ENCODE results near the gene SLC6A11. TPM values are rescaled to one million over a fixed set of nuclear protein-coding genes. Genes with fewer than 3 reads are reported as not detected.

The SLC6A11 gene
- total RNA-seq, 1 experiment from 2014 or later = 0.85 TPM

DNA sequence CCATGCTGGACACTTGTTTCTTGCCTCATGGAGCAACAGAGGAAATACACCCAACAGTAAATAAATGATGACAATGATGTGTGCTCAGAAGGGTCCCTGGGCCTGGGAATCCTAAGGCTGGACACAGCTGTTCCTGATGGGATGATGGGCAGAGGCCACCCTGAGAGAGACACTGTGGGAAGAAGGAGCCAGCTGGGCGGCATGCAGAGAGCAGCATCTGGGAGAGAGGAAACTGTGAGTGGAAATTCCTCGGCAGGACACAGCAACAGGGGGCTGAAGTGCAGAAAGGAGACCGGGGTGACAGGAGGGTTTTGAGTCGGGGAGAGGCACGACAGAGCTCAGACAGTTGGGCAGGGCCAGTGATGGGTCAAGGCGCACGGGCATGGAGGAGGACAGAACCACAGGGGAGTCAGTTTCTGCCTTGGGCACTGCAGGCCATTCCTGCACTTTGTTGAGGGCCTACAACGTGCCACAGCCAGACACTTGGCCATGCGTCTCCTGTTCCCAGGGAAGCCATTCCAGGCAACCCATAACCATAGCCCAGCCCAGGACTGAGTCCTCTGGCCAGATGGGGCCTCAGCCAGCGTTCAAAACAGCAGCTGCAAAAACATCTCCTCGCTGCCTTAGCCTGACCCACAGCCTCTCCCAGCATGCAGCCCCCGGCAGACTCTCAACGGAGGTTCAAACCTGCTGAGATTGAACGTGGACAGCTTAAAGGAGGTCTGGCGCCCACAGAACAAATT, 139.9 kb downstream of the SLC6A11 start (continued):
- TF ChIP-seq, protein P1, sequence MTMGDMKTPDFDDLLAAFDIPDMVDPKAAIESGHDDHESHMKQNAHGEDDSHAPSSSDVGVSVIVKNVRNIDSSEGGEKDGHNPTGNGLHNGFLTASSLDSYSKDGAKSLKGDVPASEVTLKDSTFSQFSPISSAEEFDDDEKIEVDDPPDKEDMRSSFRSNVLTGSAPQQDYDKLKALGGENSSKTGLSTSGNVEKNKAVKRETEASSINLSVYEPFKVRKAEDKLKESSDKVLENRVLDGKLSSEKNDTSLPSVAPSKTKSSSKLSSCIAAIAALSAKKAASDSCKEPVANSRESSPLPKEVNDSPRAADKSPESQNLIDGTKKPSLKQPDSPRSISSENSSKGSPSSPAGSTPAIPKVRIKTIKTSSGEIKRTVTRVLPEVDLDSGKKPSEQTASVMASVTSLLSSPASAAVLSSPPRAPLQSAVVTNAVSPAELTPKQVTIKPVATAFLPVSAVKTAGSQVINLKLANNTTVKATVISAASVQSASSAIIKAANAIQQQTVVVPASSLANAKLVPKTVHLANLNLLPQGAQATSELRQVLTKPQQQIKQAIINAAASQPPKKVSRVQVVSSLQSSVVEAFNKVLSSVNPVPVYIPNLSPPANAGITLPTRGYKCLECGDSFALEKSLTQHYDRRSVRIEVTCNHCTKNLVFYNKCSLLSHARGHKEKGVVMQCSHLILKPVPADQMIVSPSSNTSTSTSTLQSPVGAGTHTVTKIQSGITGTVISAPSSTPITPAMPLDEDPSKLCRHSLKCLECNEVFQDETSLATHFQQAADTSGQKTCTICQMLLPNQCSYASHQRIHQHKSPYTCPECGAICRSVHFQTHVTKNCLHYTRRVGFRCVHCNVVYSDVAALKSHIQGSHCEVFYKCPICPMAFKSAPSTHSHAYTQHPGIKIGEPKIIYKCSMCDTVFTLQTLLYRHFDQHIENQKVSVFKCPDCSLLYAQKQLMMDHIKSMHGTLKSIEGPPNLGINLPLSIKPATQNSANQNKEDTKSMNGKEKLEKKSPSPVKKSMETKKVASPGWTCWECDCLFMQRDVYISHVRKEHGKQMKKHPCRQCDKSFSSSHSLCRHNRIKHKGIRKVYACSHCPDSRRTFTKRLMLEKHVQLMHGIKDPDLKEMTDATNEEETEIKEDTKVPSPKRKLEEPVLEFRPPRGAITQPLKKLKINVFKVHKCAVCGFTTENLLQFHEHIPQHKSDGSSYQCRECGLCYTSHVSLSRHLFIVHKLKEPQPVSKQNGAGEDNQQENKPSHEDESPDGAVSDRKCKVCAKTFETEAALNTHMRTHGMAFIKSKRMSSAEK (CRISPR knock-in tag; IDR thresholded peaks at IDR 0.05; ENCODE audit: borderline replicate concordance) = no peak

DNA sequence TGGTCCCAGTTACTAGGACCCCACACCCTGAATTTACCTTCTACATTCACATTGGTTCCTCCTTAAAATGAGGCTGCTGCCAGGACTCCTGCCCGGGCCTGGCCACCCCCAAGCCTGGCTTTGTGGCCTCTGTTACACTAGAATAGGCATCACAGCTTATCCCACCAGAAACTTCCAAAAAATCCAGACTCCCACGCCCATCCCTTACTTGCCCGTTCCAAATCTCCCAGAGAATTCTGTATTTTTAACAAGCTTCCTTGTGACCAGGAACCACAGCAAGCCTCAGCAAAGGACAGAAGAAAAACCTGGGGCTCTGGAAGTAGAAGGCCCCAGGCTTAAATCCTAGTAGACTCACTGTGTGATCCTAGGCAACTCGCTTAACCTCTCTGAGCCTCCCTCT, 140.5 kb downstream of the SLC6A11 start:
- TF ChIP-seq, protein P2, sequence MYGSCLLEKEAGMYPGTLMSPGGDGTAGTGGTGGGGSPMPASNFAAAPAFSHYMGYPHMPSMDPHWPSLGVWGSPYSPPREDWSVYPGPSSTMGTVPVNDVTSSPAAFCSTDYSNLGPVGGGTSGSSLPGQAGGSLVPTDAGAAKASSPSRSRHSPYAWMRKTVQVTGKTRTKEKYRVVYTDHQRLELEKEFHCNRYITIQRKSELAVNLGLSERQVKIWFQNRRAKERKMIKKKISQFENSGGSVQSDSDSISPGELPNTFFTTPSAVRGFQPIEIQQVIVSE (CRISPR knock-in tag; IDR thresholded peaks at IDR 0.05; ENCODE audit: borderline replicate concordance) = no peak
- TF ChIP-seq ZNF138 (CRISPR knock-in tag; conservative IDR thresholded peaks at IDR 0.05) = no peak
- no peak for TF ChIP-seq ZNF317 (CRISPR knock-in tag; IDR thresholded peaks at IDR 0.05; ENCODE audit: borderline replicate concordance, low read depth)
- TF ChIP-seq FOXP1 (CRISPR knock-in tag; IDR thresholded peaks at IDR 0.05; ENCODE audit: borderline replicate concordance) = no peak
- no peak for TF ChIP-seq ZBTB21 (CRISPR knock-in tag; IDR thresholded peaks at IDR 0.05; ENCODE audit: borderline replicate concordance)
- TF ChIP-seq FOXK1 (CRISPR knock-in tag; IDR thresholded peaks at IDR 0.05) = no peak
- no peak for TF ChIP-seq PRRX2 (CRISPR knock-in tag; IDR thresholded peaks at IDR 0.05)
- TF ChIP-seq ELF4 (CRISPR knock-in tag; IDR thresholded peaks at IDR 0.05; ENCODE audit: low read depth) = no peak
- DNase-seq (ENCODE audit: low spot score) (no peak), ATAC-seq (no peak)
- Mint-ChIP-seq H3K27me3 (ENCODE audit: low read depth) (no peaks in the 10 kb centered on the region), H3K4me3 (no peak overlapping the region), H3K36me3 (no peaks in the 10 kb centered on the region), H3K9me3 (no peaks in the 10 kb centered on the region), H3K4me1 (no peaks in the 10 kb centered on the region), H3K27ac (no peak overlapping the region)
- ChIA-PET CTCF (interaction anchor here (0.7 to 2.2 kb wide), 3 partner anchors 14 to 104 kb away, joined by 3 to 9 read pairs (median 5); no protein-coding TSS in a partner anchor), POLR2A (no interaction called here)

DNA sequence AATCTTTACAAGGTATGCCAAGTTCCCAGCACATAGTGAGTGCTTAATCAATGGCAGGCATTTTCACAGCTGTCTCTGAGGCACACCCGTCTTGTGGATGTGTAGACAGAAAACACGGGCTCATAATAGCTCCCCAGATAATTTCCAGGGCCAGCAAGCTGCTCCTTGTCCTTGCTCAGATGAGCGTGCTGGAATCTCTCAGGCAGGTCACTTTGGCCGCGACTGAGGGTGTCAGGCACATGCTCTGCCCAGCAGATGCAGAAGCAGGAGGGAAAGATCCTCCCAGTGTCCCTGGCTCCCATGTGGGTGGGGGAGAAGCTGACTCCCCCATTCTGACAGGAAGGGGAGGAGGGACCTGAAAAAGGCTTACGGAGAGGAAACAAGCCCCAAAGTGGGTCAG, 141.0 kb downstream of the SLC6A11 start:
- no peaks in the 10 kb centered on the region for H3K27me3 Mint-ChIP-seq (ENCODE audit: low read depth)
- CTCF ChIA-PET = interaction anchor here (2.2 kb wide), 1 partner anchor 15 kb away, joined by 9 read pairs; no protein-coding TSS in a partner anchor

More for the DNA sequence above, 141.0 kb downstream of the SLC6A11 start:
- no peaks in the 10 kb centered on the region for H3K36me3 Mint-ChIP-seq
- no peak overlapping the region for H3K27ac Mint-ChIP-seq
- DNase-seq (ENCODE audit: low spot score) (no peak), ATAC-seq (no peak)
- POLR2A ChIA-PET = no interaction called here
- TF ChIP-seq SP1 (CRISPR knock-in tag; conservative IDR thresholded peaks at IDR 0.05) (no peak), SMAD4 (CRISPR knock-in tag; IDR thresholded peaks at IDR 0.05) (no peak), FOXK1 (CRISPR knock-in tag; IDR thresholded peaks at IDR 0.05) (no peak)
- TF ChIP-seq, protein P3, sequence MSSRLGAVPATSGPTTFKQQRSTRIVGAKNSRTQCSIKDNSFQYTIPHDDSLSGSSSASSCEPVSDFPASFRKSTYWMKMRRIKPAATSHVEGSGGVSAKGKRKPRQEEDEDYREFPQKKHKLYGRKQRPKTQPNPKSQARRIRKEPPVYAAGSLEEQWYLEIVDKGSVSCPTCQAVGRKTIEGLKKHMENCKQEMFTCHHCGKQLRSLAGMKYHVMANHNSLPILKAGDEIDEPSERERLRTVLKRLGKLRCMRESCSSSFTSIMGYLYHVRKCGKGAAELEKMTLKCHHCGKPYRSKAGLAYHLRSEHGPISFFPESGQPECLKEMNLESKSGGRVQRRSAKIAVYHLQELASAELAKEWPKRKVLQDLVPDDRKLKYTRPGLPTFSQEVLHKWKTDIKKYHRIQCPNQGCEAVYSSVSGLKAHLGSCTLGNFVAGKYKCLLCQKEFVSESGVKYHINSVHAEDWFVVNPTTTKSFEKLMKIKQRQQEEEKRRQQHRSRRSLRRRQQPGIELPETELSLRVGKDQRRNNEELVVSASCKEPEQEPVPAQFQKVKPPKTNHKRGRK (CRISPR knock-in tag; IDR thresholded peaks at IDR 0.05; ENCODE audit: borderline replicate concordance) = no peak
- TF ChIP-seq, protein P4, sequence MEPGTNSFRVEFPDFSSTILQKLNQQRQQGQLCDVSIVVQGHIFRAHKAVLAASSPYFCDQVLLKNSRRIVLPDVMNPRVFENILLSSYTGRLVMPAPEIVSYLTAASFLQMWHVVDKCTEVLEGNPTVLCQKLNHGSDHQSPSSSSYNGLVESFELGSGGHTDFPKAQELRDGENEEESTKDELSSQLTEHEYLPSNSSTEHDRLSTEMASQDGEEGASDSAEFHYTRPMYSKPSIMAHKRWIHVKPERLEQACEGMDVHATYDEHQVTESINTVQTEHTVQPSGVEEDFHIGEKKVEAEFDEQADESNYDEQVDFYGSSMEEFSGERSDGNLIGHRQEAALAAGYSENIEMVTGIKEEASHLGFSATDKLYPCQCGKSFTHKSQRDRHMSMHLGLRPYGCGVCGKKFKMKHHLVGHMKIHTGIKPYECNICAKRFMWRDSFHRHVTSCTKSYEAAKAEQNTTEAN (CRISPR knock-in tag; IDR thresholded peaks at IDR 0.05) = no peak
- H3K4me3 Mint-ChIP-seq = no peak overlapping the region
- no peaks in the 10 kb centered on the region for H3K9me3 Mint-ChIP-seq
- H3K4me1 Mint-ChIP-seq = no peaks in the 10 kb centered on the region

Data from WTC11 (cell line).